ENCODE results near the gene LRRC8C. TPM values are rescaled to one million over a fixed set of nuclear protein-coding genes. Genes with fewer than 3 reads are reported as not detected.

The LRRC8C gene
- total RNA-seq, 1 donor from 2014 or later: 9.8 TPM

- no peak for DNase-seq (ENCODE audit: low read depth)
- TF ChIP-seq CTCF (conservative IDR thresholded peaks at IDR 0.05; ENCODE audit: low read depth, low read length): no peak
- H3K4me3 ChIP-seq (ENCODE audit: low read depth, low read length): no peak overlapping the region
Measured at GRCh38 chr1:89607586-89608318, 25.2 kb upstream of the LRRC8C start.

DNA sequence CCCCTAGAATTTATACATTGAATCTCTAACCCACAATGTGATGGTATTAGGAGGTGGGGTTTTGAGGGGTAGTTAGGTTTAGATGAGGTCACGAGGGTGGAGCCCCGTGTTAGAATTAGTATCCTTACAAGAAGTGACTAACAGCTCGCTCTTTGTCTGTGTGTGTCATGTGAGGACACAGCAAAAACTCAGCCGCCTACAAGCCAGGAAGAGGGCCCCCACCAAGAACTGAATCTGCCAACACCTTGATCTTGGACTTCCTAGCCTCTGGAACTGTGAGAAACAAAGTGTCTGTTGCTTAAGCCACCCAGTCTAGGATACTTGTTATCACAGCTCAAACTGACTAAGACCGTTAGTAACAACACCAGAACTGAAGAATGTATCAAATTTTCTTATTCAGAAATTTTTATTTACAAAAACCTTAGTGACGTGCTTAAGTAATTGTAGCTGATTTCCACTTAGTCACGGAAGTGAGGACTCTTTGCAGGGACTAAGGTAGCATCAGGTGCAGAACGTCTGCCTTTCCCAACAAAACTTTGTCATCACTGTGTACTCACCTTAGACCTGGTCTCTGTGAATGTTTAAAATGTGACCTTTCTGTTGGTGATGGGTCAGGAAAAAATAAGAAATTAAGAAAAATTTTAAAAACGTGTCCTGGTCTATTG is 24.5 kb upstream of the LRRC8C start:
- TF ChIP-seq CTCF (conservative IDR thresholded peaks at IDR 0.05; ENCODE audit: low read depth, low read length): no peak
- H3K4me3 ChIP-seq (ENCODE audit: low read depth, low read length): no peak overlapping the region
- DNase-seq (ENCODE audit: low read depth): no peak

DNA sequence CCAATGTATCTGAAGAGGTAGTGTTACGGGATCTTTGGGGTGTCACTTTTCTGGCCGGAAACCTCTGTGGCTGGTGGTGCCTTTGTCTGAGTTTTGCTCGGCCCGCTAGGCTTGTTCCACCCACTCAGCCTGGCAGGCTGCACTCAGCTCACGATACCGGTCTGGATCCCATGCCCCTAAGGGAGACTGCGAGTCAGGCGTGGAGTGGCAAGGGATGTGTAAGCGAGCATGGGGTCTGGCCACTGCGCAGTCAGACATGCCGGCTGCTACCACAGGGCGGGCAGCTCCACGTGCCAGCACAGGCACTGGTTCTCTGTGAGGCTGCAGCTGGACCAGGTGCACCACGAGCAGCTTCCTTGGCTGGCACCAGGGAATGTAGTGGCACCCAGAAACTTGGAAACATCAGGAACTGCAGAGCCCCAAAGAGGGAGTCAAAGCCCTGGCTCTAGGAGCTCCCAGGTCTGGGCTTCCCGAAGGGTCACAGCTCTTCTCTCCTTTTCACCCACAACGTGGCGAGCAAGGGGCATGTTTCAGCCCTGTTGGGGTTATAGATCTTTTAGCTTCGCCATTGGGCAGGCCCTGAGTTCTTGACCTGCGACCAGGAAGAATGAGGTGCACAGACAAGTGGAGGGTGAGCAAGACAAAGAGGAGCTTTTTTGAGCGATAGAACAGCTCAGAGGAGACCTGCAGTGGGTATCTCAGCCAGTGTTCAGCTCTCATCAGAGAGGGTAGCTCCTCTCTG is 23.8 kb upstream of the LRRC8C start:
- DNase-seq (ENCODE audit: low read depth): no peak
- no peak for TF ChIP-seq CTCF (conservative IDR thresholded peaks at IDR 0.05; ENCODE audit: low read depth, low read length)
- H3K4me3 ChIP-seq (ENCODE audit: low read depth, low read length): no peak overlapping the region

- no peak for DNase-seq (ENCODE audit: low read depth)
- no peak overlapping the region for H3K4me3 ChIP-seq (ENCODE audit: low read depth, low read length)
- no peak for TF ChIP-seq CTCF (conservative IDR thresholded peaks at IDR 0.05; ENCODE audit: low read depth, low read length)
Measured at GRCh38 chr1:89609781-89610456, 23.0 kb upstream of the LRRC8C start.

GRCh38 chr1:89610457-89611011 is 22.4 kb upstream of the LRRC8C start:
- no peak overlapping the region for H3K4me3 ChIP-seq (ENCODE audit: low read depth, low read length)
- no peak for DNase-seq (ENCODE audit: low read depth)
- no peak for TF ChIP-seq CTCF (conservative IDR thresholded peaks at IDR 0.05; ENCODE audit: low read depth, low read length)

- H3K4me3 ChIP-seq (ENCODE audit: low read depth, low read length): no peak overlapping the region
- DNase-seq (ENCODE audit: low read depth): no peak
- no peak for TF ChIP-seq CTCF (conservative IDR thresholded peaks at IDR 0.05; ENCODE audit: low read depth, low read length)
Measured at GRCh38 chr1:89611721-89612120, 21.2 kb upstream of the LRRC8C start.

Measured in epithelial cell of proximal tubule (primary cell).